BLaER1 (cell line): ENCODE measurements around the gene GOPC.
A peak's percentile ranks its signal among the peaks of the same experiment; 100 is the strongest.

Experiments
- H3K27ac ChIP-seq: shearing (Covaris generic); formaldehyde crosslinking; 2 replicates; pipeline ENCODE4 v1.8.1; 2022
- H3K27me3 ChIP-seq: shearing (Covaris generic); formaldehyde crosslinking; 2 replicates; pipeline ENCODE4 v1.8.1; 2022
- H3K36me3 ChIP-seq: shearing (Covaris generic); formaldehyde crosslinking; 2 replicates; pipeline ENCODE4 v1.8.1; 2022
- H3K4me1 ChIP-seq: shearing (Covaris generic); formaldehyde crosslinking; 2 replicates; pipeline ENCODE4 v1.8.1; 2022
- H3K4me2 ChIP-seq: shearing (Covaris generic); formaldehyde crosslinking; 2 replicates; pipeline ENCODE4 v1.8.1; 2022
- H3K4me3 ChIP-seq: shearing (Covaris generic); formaldehyde crosslinking; 2 replicates; pipeline ENCODE4 v1.8.1; 2022
- H3K9ac ChIP-seq: shearing (Covaris generic); formaldehyde crosslinking; 2 replicates; pipeline ENCODE4 v1.8.1; 2022
- H3K9me3 ChIP-seq: shearing (Covaris generic); formaldehyde crosslinking; 2 replicates; pipeline ENCODE4 v1.8.1; 2022
- H4K20me1 ChIP-seq: shearing (Covaris generic); formaldehyde crosslinking; 2 replicates; pipeline ENCODE4 v1.8.1; 2022
- Cebpa-rat ChIP-seq: shearing (Covaris generic); IDR thresholded peaks from 2 replicates; pipeline ENCODE4 v1.8.1; 2022

Gene GOPC

DNA sequence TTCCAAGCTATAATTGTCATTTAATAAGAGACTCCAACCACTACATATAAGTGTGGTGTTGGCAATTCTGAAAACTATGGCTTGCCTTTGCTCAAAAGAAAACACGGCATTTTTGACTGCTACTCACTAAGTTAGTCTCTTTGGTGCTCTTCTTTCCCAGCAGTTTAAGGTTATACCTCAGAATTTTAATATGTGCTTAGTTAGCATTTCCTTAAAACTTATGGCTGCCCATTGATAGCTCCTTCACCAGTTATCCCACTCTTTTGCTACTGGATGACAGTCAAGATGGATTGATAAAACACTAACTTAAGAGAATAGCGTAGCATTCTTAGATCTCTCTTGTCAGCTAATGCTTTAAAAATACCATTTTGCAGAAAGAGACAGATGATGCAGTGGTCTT is 34.1 kb downstream of the GOPC start:
- no peak overlapping the region for H3K9ac ChIP-seq
- H3K27me3 ChIP-seq, result no peaks in the 10 kb centered on the region
- H3K4me2 ChIP-seq, result no peak overlapping the region
- no peak for TF ChIP-seq Cebpa-rat
- H3K36me3 ChIP-seq, result peaks cover 86% of the 10 kb centered on the region
- no peaks in the 10 kb centered on the region for H3K9me3 ChIP-seq
- H3K4me1 ChIP-seq, result no peaks in the 10 kb centered on the region
- no peak overlapping the region for H3K4me3 ChIP-seq
- H3K27ac ChIP-seq, result no peak overlapping the region
- H4K20me1 ChIP-seq, result no peaks in the 10 kb centered on the region

DNA sequence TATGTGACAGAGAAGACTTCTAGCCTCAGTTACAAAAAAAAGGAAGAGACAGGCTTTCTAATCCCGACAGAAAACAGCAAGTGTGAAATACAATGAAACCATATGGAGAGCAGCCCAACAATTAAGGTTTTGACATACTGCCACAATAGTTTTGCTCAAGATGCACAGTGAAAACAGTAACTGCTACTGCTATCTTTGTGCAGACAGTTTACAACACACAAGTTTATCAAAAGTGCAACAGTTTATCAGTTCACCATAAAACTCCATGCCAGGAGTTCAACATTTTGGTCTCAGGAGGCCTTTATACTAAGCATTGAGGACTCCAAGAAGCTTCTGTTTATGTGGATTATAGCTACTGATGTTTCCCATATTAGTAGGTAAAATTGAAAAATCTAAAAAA is 37.6 kb downstream of the GOPC start:
- TF ChIP-seq Cebpa-rat, result no peak
- Histone ChIP-seq H3K4me3 (no peak overlapping the region), H3K27me3 (no peaks in the 10 kb centered on the region), H3K4me1 (no peaks in the 10 kb centered on the region), H3K27ac (no peak overlapping the region), H3K4me2 (no peak overlapping the region), H3K36me3 (peaks cover 83% of the 10 kb centered on the region), H3K9ac (no peak overlapping the region), H4K20me1 (no peaks in the 10 kb centered on the region), H3K9me3 (no peaks in the 10 kb centered on the region)

DNA sequence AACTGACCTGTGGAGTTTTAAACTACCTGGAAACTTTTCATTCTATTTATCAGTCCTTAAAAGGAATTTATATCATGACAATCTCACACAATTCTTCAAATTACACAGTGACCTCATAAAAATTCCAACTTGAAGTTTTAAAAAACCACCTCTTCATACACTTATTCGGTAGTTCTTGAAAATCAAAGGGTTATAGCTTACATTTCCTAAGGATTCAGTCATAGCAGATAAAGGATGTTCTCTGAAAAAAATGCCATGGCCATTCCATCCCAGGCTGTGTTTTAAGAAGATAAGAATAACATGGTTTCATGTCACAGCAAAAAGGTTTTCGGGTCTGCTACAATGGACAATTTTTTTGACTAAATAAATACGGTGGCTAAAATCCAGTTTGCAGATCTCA is 41.2 kb downstream of the GOPC start:
- Histone ChIP-seq H3K36me3 (peaks cover 58% of the 10 kb centered on the region), H3K9me3 (no peaks in the 10 kb centered on the region), H3K27ac (no peak overlapping the region), H4K20me1 (no peaks in the 10 kb centered on the region), H3K4me2 (no peak overlapping the region), H3K4me1 (no peaks in the 10 kb centered on the region), H3K4me3 (no peak overlapping the region), H3K9ac (no peak overlapping the region), H3K27me3 (no peaks in the 10 kb centered on the region)
- no peak for TF ChIP-seq Cebpa-rat

GRCh38 chr6:117559299-117559698 is 43.0 kb downstream of the GOPC start:
- no peaks in the 10 kb centered on the region for H3K9me3 ChIP-seq

DNA sequence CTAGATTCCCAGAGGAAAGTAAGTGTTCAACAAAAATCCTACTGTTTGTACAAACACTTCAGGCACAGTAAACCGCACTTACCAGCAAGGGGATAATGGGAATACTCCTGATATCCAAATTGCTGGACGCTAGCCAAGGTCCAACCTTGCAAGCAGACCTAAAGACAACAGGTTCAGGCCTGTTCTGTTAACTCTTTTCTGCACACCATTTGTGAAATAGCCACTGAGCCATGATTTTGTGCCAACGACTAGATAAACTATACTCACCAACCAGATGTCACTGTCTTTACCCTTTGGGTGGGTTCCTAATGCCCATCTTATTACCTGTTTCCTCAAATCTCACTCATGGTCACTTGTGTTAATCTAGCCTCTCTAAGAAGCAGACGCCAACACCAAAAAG is 43.5 kb downstream of the GOPC start:
- H3K9ac ChIP-seq, result no peak overlapping the region
- no peak overlapping the region for H3K4me3 ChIP-seq
- H3K4me2 ChIP-seq, result no peak overlapping the region
- no peaks in the 10 kb centered on the region for H3K27me3 ChIP-seq
- H3K27ac ChIP-seq, result no peak overlapping the region
- H3K4me1 ChIP-seq, result no peaks in the 10 kb centered on the region
- H3K36me3 ChIP-seq, result peaks cover 38% of the 10 kb centered on the region
- TF ChIP-seq Cebpa-rat, result no peak
- H3K9me3 ChIP-seq, result no peaks in the 10 kb centered on the region
- H4K20me1 ChIP-seq, result no peaks in the 10 kb centered on the region

More at GRCh38 chr6:117559299-117559698, 43.0 kb downstream of the GOPC start:
- H3K4me2 ChIP-seq, result no peak overlapping the region
- no peaks in the 10 kb centered on the region for H3K27me3 ChIP-seq
- no peak for TF ChIP-seq Cebpa-rat
- H3K4me3 ChIP-seq, result no peak overlapping the region
- no peak overlapping the region for H3K27ac ChIP-seq
- H3K9ac ChIP-seq, result no peak overlapping the region
- H3K36me3 ChIP-seq, result peaks cover 42% of the 10 kb centered on the region
- no peaks in the 10 kb centered on the region for H4K20me1 ChIP-seq
- H3K4me1 ChIP-seq, result no peaks in the 10 kb centered on the region

GRCh38 chr6:117557951-117558350 is 44.4 kb downstream of the GOPC start:
- H3K9me3 ChIP-seq, result no peaks in the 10 kb centered on the region
- no peak for TF ChIP-seq Cebpa-rat
- H3K27ac ChIP-seq, result no peak overlapping the region
- H3K27me3 ChIP-seq, result no peaks in the 10 kb centered on the region
- no peak overlapping the region for H3K4me2 ChIP-seq
- no peak overlapping the region for H3K4me3 ChIP-seq
- peaks cover 29% of the 10 kb centered on the region for H3K36me3 ChIP-seq
- H3K9ac ChIP-seq, result no peak overlapping the region
- H3K4me1 ChIP-seq, result peaks cover 4% of the 10 kb centered on the region
- H4K20me1 ChIP-seq, result no peaks in the 10 kb centered on the region

- H3K9me3 ChIP-seq, result no peaks in the 10 kb centered on the region
- no peak overlapping the region for H3K4me3 ChIP-seq
- no peak overlapping the region for H3K27ac ChIP-seq
- no peaks in the 10 kb centered on the region for H3K27me3 ChIP-seq
- no peak overlapping the region for H3K9ac ChIP-seq
- no peaks in the 10 kb centered on the region for H4K20me1 ChIP-seq
- no peak for TF ChIP-seq Cebpa-rat
- H3K4me2 ChIP-seq, result no peak overlapping the region
- peaks cover 7% of the 10 kb centered on the region for H3K4me1 ChIP-seq
- peaks cover 16% of the 10 kb centered on the region for H3K36me3 ChIP-seq
Measured at GRCh38 chr6:117555882-117556498, 46.3 kb downstream of the GOPC start.

- no peak overlapping the region for H3K4me2 ChIP-seq
- H3K36me3 ChIP-seq, result peaks cover 10% of the 10 kb centered on the region
- H3K27me3 ChIP-seq, result no peaks in the 10 kb centered on the region
- no peak overlapping the region for H3K27ac ChIP-seq
- TF ChIP-seq Cebpa-rat, result no peak
- no peaks in the 10 kb centered on the region for H3K9me3 ChIP-seq
- H4K20me1 ChIP-seq, result no peaks in the 10 kb centered on the region
- no peak overlapping the region for H3K4me3 ChIP-seq
- H3K9ac ChIP-seq, result no peak overlapping the region
- H3K4me1 ChIP-seq, result peaks cover 7% of the 10 kb centered on the region
Measured at GRCh38 chr6:117555262-117555849, 47.0 kb downstream of the GOPC start.

DNA sequence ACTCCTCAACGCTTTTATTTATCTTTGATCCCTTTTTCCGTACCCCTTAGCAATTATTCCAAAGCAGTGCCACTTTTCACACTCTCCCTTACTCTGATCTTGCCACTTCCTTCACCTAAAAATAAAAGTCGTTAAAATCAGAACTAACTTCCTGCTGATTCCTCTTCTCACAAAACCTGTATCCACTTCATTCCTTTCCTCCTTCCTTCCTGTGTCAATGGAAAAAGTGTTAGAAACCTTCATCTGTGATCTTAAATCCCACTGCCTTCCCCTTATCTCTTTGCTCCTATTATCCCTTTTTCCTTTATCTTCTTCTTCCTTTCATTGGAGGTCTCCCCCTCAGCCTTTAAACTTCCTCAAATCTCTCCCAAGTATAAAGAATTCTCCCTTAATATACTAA is 49.2 kb downstream of the GOPC start:
- H3K9me3 ChIP-seq, result peaks cover under 1% of the 10 kb centered on the region
- no peak for TF ChIP-seq Cebpa-rat
- no peaks in the 10 kb centered on the region for H3K36me3 ChIP-seq

GRCh38 chr6:117552618-117553017 is 49.7 kb downstream of the GOPC start:
- Histone ChIP-seq H3K27ac (no peak overlapping the region), H3K36me3 (no peaks in the 10 kb centered on the region)
- no peak for TF ChIP-seq Cebpa-rat

More for the DNA sequence above, 49.2 kb downstream of the GOPC start:
- peaks cover 24% of the 10 kb centered on the region for H3K4me1 ChIP-seq
- H3K4me3 ChIP-seq, result no peak overlapping the region
- H3K27ac ChIP-seq, result no peak overlapping the region
- H3K9ac ChIP-seq, result no peak overlapping the region
- no peaks in the 10 kb centered on the region for H3K27me3 ChIP-seq
- no peaks in the 10 kb centered on the region for H4K20me1 ChIP-seq
- H3K4me2 ChIP-seq, result peak overlapping the region; percentile 28

More at GRCh38 chr6:117552618-117553017, 49.7 kb downstream of the GOPC start:
- H3K4me1 ChIP-seq, result peaks cover 29% of the 10 kb centered on the region
- no peak overlapping the region for H3K4me3 ChIP-seq
- H3K9me3 ChIP-seq, result peaks cover 6% of the 10 kb centered on the region
- no peaks in the 10 kb centered on the region for H4K20me1 ChIP-seq
- H3K27me3 ChIP-seq, result peaks cover 5% of the 10 kb centered on the region; the same call in 1 of the 2 replicates
- peak overlapping the region; percentile 28 for H3K4me2 ChIP-seq
- no peak overlapping the region for H3K9ac ChIP-seq
